Bronchial epithelial cell (primary cell): ENCODE results near the gene ZNF24. TPM values are rescaled to one million over a fixed set of nuclear protein-coding genes. Genes with fewer than 3 reads are reported as not detected.

ENCODE experiments used
- DNase-seq: peaks from one replicate; pipeline ENCODE4 v3.0.0-alpha.2; 2010; ENCODE audit warnings: low read depth
- FAIRE-seq: peaks from 2 replicates; lab custom pipeline; 2011; peaks lifted over from hg19 to GRCh38; lab: Jason Lieb, UNC
- H3K27me3 ChIP-seq: 2 replicates; pipeline ENCODE4 v1.5.1; 2011; ENCODE audit warnings: low read length; ENCODE audit not compliant: control insufficient read depth, insufficient read depth
- H3K36me3 ChIP-seq: 2 replicates; pipeline ENCODE4 v1.5.1; 2011; ENCODE audit warnings: low read length; ENCODE audit not compliant: control insufficient read depth, insufficient read depth
- H3K4me3 ChIP-seq: 2 replicates; pipeline ENCODE4 v1.5.1; 2011; ENCODE audit warnings: mild to moderate bottlenecking, low read depth, low read length, control low read depth
- CTCF ChIP-seq: IDR thresholded peaks from 2 replicates; pipeline ENCODE4 v1.5.1; 2011; ENCODE audit warnings: mild to moderate bottlenecking, moderate library complexity, low read length, control low read depth, inconsistent platforms; ENCODE audit not compliant: insufficient read depth, severe bottlenecking
- total RNA-seq: library from RNA; depleted of rRNA; stranded (reverse); fragments of >200 nt; gene quantifications from 2 replicates; pipeline ENCODE4 v1.2.1, GENCODE V29; 2014

Gene ZNF24
- total RNA-seq, 1 donor from 2014 or later = 32.9 TPM

DNA sequence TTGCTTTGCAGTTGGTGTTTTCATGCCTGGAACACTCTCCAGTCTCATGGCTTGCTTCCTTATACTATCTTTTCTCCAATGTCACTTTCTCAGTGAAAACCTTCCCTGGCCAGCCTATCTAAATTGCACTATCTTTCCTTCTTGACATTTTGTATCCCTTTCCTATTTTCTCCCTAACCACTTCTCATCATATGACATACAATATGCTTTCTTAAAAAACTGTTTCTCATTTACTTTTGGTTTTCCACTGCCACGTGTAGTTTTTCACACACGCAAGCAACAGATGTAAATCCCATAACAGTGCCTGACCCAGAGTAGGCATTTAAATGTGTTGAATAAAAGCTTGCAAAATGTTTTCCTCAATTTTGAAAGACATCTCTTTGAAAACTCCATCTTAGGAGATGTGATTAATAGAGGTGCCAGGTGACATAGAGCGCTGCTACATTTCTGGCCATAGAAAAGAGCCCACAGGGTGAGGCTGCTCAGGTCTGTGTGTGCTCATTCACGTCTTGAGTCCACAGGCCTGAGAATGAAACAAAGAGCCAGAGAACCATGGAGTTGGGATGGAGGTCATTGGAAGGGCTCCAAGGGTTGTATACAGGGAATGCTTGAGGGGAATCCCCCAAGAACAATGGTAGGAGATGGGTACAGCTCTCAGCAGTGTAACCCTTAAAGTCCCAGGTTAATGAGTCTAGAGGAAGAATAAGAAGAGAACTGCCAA lies 12.7 kb downstream of the ZNF24 start:
- FAIRE-seq (no peak), DNase-seq (no peak)

GRCh38 chr18:35328868-35329267 lies 15.4 kb downstream of the ZNF24 start:
- FAIRE-seq (no peak), DNase-seq (no peak)

More for the DNA sequence above, 12.7 kb downstream of the ZNF24 start:
- H3K4me3 ChIP-seq = no peak overlapping the region
- TF ChIP-seq CTCF = no peak
- peaks cover 6% of the 10 kb centered on the region for H3K36me3 ChIP-seq
- H3K27me3 ChIP-seq = no peaks in the 10 kb centered on the region

GRCh38 chr18:35326695-35327387 lies 17.4 kb downstream of the ZNF24 start:
- DNase-seq = no peak
- no peaks in the 10 kb centered on the region for H3K27me3 ChIP-seq
- FAIRE-seq = no peak
- H3K4me3 ChIP-seq = peak overlapping the region; percentile 7
- TF ChIP-seq CTCF = no peak
- H3K36me3 ChIP-seq = no peaks in the 10 kb centered on the region

More at GRCh38 chr18:35328868-35329267, 15.4 kb downstream of the ZNF24 start:
- Histone ChIP-seq H3K27me3 (no peaks in the 10 kb centered on the region), H3K4me3 (no peak overlapping the region), H3K36me3 (no peaks in the 10 kb centered on the region)
- no peak for TF ChIP-seq CTCF

DNA sequence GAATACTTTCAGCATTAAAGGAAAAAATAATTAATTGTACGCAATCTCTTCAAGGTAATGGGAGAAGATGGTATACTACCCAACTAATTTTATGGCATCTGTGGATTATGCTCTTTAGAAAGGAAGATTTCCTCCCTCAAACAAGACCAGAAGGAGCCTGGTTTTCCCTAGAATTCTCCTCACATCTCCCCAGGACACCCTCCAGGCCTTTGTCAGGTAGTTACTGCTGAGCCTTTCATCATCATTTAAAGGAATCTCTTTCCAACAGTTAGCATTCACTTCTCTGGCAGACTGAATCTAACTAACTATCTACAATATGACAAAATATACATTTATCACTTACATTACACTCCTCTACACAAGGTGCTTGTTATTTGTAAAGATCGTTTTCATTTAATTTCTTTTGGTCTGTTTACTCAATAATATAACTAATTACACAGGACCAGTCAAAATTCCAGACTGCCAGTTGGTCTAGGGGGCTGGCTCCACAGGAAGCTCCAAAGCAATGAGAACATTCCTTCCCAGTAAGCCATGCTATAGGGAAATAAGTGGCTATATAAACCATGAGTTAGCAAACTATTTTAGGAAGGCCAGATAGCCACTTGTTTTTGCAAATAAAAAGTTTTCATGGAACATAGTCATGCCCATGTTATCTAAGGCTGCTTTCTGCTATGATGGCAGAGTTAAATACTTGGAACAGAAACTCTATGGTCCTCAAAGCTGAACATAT lies 19.1 kb downstream of the ZNF24 start:
- DNase-seq = no peak
- TF ChIP-seq CTCF = no peak
- no peaks in the 10 kb centered on the region for H3K36me3 ChIP-seq
- no peak for FAIRE-seq
- H3K27me3 ChIP-seq = no peaks in the 10 kb centered on the region
- no peak overlapping the region for H3K4me3 ChIP-seq

- DNase-seq = peak; percentile 73
- no peak for FAIRE-seq
- Histone ChIP-seq H3K36me3 (no peaks in the 10 kb centered on the region), H3K4me3 (no peak overlapping the region), H3K27me3 (no peaks in the 10 kb centered on the region)
- TF ChIP-seq CTCF = no peak
Observed at GRCh38 chr18:35322486-35323458, 21.4 kb downstream of the ZNF24 start.
